ENCODE measurements around the gene QARS1.

QARS1 gene

GRCh38 chr3:49134471-49135265, 30.1 kb upstream of the QARS1 start:
- no peak for DNase-seq (ENCODE audit: low read depth)
- peak; percentile 14 for TF ChIP-seq CTCF (IDR thresholded peaks at IDR 0.05; ENCODE audit: low read depth, low read length, missing control alignments)
- H3K4me3 ChIP-seq (ENCODE audit: low read depth, low read length) = no peak overlapping the region

GRCh38 chr3:49133226-49133951, 28.8 kb upstream of the QARS1 start:
- DNase-seq (ENCODE audit: low read depth) = no peak
- no peak for TF ChIP-seq CTCF (IDR thresholded peaks at IDR 0.05; ENCODE audit: low read depth, low read length, missing control alignments)
- no peak overlapping the region for H3K4me3 ChIP-seq (ENCODE audit: low read depth, low read length)

- H3K4me3 ChIP-seq (ENCODE audit: low read depth, low read length) = no peak within 1 kb of the TSS
- DNase-seq (ENCODE audit: low read depth) = no peak
- no peak for TF ChIP-seq CTCF (IDR thresholded peaks at IDR 0.05; ENCODE audit: low read depth, low read length, missing control alignments)
Measured at GRCh38 chr3:49132437-49133225, 28.1 kb upstream of the QARS1 start, which contains the start of gene LAMB2. Gene LAMB2, minus strand, starts transcription at chr3:49133050. Its CDS starts 183 bp downstream, at chr3:49132867.

- TF ChIP-seq CTCF (IDR thresholded peaks at IDR 0.05; ENCODE audit: low read depth, low read length, missing control alignments) = no peak
- no peak overlapping the region for H3K4me3 ChIP-seq (ENCODE audit: low read depth, low read length)
- no peak for DNase-seq (ENCODE audit: low read depth)
Measured at GRCh38 chr3:49132073-49132436, 27.5 kb upstream of the QARS1 start.

- TF ChIP-seq CTCF (IDR thresholded peaks at IDR 0.05; ENCODE audit: low read depth, low read length, missing control alignments) = no peak
- H3K4me3 ChIP-seq (ENCODE audit: low read depth, low read length) = no peak overlapping the region
- no peak for DNase-seq (ENCODE audit: low read depth)
Measured at GRCh38 chr3:49131576-49131975, 27.0 kb upstream of the QARS1 start.

GRCh38 chr3:49131040-49131439, 26.5 kb upstream of the QARS1 start:
- TF ChIP-seq CTCF (IDR thresholded peaks at IDR 0.05; ENCODE audit: low read depth, low read length, missing control alignments) = no peak
- no peak for DNase-seq (ENCODE audit: low read depth)
- no peak overlapping the region for H3K4me3 ChIP-seq (ENCODE audit: low read depth, low read length)

All from GM12864 (cell line).